ENCODE data around the gene CYB561.

CYB561 gene

GRCh38 chr17:63431939-63432804 is 13.9 kb downstream of the CYB561 start:
- no peak overlapping the region for H3K4me3 ChIP-seq (ENCODE audit: low read length in 2 of 2)

GRCh38 chr17:63431618-63431938 is 14.5 kb downstream of the CYB561 start:
- H3K4me3 ChIP-seq (ENCODE audit: low read length in 2 of 2) = no peak overlapping the region
- H3K4me1 ChIP-seq (ENCODE audit: control insufficient read depth, insufficient read depth, low read length) = peaks cover 15% of the 10 kb centered on the region

More at GRCh38 chr17:63431939-63432804, 13.9 kb downstream of the CYB561 start:
- peaks cover 0 to 4% of the 10 kb centered on the region in 2 donors for H3K36me3 ChIP-seq (ENCODE audit: control insufficient read depth in 2 of 2, insufficient read depth in 2 of 2, low read length in 2 of 2)
- no peak overlapping the region for H3K9ac ChIP-seq (ENCODE audit: low read length in 2 of 2)
- H3K4me1 ChIP-seq (ENCODE audit: control insufficient read depth, insufficient read depth, low read length) = peaks cover 15% of the 10 kb centered on the region
- H3K27me3 ChIP-seq (ENCODE audit: control insufficient read depth in 1 of 2, insufficient read depth in 2 of 2, low read length in 2 of 2) = peaks cover 0 to under 1% of the 10 kb centered on the region in 2 donors
- H3K27ac ChIP-seq (ENCODE audit: low read length) = no peak overlapping the region
- no peaks in the 10 kb centered on the region for H3K9me3 ChIP-seq (ENCODE audit: control insufficient read depth in 2 of 2, low read length in 2 of 2)

GRCh38 chr17:63430223-63430622 is 15.9 kb downstream of the CYB561 start:
- no peak overlapping the region for H3K4me3 ChIP-seq (ENCODE audit: low read length in 2 of 2)
- no peaks in the 10 kb centered on the region for H3K9me3 ChIP-seq (ENCODE audit: control insufficient read depth in 2 of 2, low read length in 2 of 2)
- peaks cover 0 to 2% of the 10 kb centered on the region in 2 donors for H3K27me3 ChIP-seq (ENCODE audit: control insufficient read depth in 1 of 2, insufficient read depth in 2 of 2, low read length in 2 of 2)
- H3K4me1 ChIP-seq (ENCODE audit: control insufficient read depth, insufficient read depth, low read length) = peaks cover 13% of the 10 kb centered on the region
- no peak overlapping the region for H3K27ac ChIP-seq (ENCODE audit: low read length)
- peaks cover 0 to 2% of the 10 kb centered on the region in 2 donors for H3K36me3 ChIP-seq (ENCODE audit: control insufficient read depth in 2 of 2, insufficient read depth in 2 of 2, low read length in 2 of 2)
- no peak overlapping the region for H3K9ac ChIP-seq (ENCODE audit: low read length in 2 of 2)

More at GRCh38 chr17:63431618-63431938, 14.5 kb downstream of the CYB561 start:
- Histone ChIP-seq H3K36me3 (ENCODE audit: control insufficient read depth in 2 of 2, insufficient read depth in 2 of 2, low read length in 2 of 2) (peaks cover 0 to 2% of the 10 kb centered on the region in 2 donors), H3K9ac (ENCODE audit: low read length in 2 of 2) (no peak overlapping the region), H3K27ac (ENCODE audit: low read length) (no peak overlapping the region), H3K27me3 (ENCODE audit: control insufficient read depth in 1 of 2, insufficient read depth in 2 of 2, low read length in 2 of 2) (no peaks in the 10 kb centered on the region), H3K9me3 (ENCODE audit: control insufficient read depth in 2 of 2, low read length in 2 of 2) (no peaks in the 10 kb centered on the region)

GRCh38 chr17:63429766-63430165 is 16.3 kb downstream of the CYB561 start:
- H3K9me3 ChIP-seq (ENCODE audit: control insufficient read depth in 2 of 2, low read length in 2 of 2) = no peaks in the 10 kb centered on the region
- H3K27me3 ChIP-seq (ENCODE audit: control insufficient read depth in 1 of 2, insufficient read depth in 2 of 2, low read length in 2 of 2) = peaks cover 0 to 2% of the 10 kb centered on the region in 2 donors
- H3K9ac ChIP-seq (ENCODE audit: low read length in 2 of 2) = no peak overlapping the region
- no peak overlapping the region for H3K4me3 ChIP-seq (ENCODE audit: low read length in 2 of 2)
- H3K4me1 ChIP-seq (ENCODE audit: control insufficient read depth, insufficient read depth, low read length) = peaks cover 10% of the 10 kb centered on the region
- H3K27ac ChIP-seq (ENCODE audit: low read length) = no peak overlapping the region
- peaks cover 0 to 2% of the 10 kb centered on the region in 2 donors for H3K36me3 ChIP-seq (ENCODE audit: control insufficient read depth in 2 of 2, insufficient read depth in 2 of 2, low read length in 2 of 2)

- Histone ChIP-seq H3K4me3 (ENCODE audit: low read length in 2 of 2) (no peak overlapping the region), H3K27me3 (ENCODE audit: control insufficient read depth in 1 of 2, insufficient read depth in 2 of 2, low read length in 2 of 2) (peaks cover 0 to 2% of the 10 kb centered on the region in 2 donors), H3K9me3 (ENCODE audit: control insufficient read depth in 2 of 2, low read length in 2 of 2) (no peaks in the 10 kb centered on the region), H3K9ac (ENCODE audit: low read length in 2 of 2) (no peak overlapping the region), H3K4me1 (ENCODE audit: control insufficient read depth, insufficient read depth, low read length) (peaks cover 4% of the 10 kb centered on the region), H3K27ac (ENCODE audit: low read length) (no peak overlapping the region), H3K36me3 (ENCODE audit: control insufficient read depth in 2 of 2, insufficient read depth in 2 of 2, low read length in 2 of 2) (peaks cover 0 to under 1% of the 10 kb centered on the region in 2 donors)
These were observed 19.2 kb downstream of the CYB561 start for GRCh38 chr17:63426917-63427308.

- Histone ChIP-seq H3K9me3 (ENCODE audit: control insufficient read depth in 2 of 2, low read length in 2 of 2) (no peaks in the 10 kb centered on the region), H3K27me3 (ENCODE audit: control insufficient read depth in 1 of 2, insufficient read depth in 2 of 2, low read length in 2 of 2) (peaks cover 0 to 2% of the 10 kb centered on the region in 2 donors), H3K9ac (ENCODE audit: low read length in 2 of 2) (no peak overlapping the region), H3K4me1 (ENCODE audit: control insufficient read depth, insufficient read depth, low read length) (peaks cover 4% of the 10 kb centered on the region), H3K4me3 (ENCODE audit: low read length in 2 of 2) (no peak overlapping the region), H3K36me3 (ENCODE audit: control insufficient read depth in 2 of 2, insufficient read depth in 2 of 2, low read length in 2 of 2) (peaks cover 0 to 2% of the 10 kb centered on the region in 2 donors), H3K27ac (ENCODE audit: low read length) (no peak overlapping the region)
These were observed 19.8 kb downstream of the CYB561 start for GRCh38 chr17:63426041-63426916.

- Histone ChIP-seq H3K27me3 (ENCODE audit: control insufficient read depth in 1 of 2, insufficient read depth in 2 of 2, low read length in 2 of 2) (peaks cover 0 to 2% of the 10 kb centered on the region in 2 donors), H3K27ac (ENCODE audit: low read length) (no peak overlapping the region), H3K4me1 (ENCODE audit: control insufficient read depth, insufficient read depth, low read length) (peaks cover 4% of the 10 kb centered on the region), H3K4me3 (ENCODE audit: low read length in 2 of 2) (no peak overlapping the region), H3K9ac (ENCODE audit: low read length in 2 of 2) (no peak overlapping the region), H3K9me3 (ENCODE audit: control insufficient read depth in 2 of 2, low read length in 2 of 2) (no peaks in the 10 kb centered on the region), H3K36me3 (ENCODE audit: control insufficient read depth in 2 of 2, insufficient read depth in 2 of 2, low read length in 2 of 2) (peaks cover 0 to 2% of the 10 kb centered on the region in 2 donors)
These were observed 20.6 kb downstream of the CYB561 start for GRCh38 chr17:63425483-63425882.

GRCh38 chr17:63423963-63424362 is 22.1 kb downstream of the CYB561 start:
- peaks cover 0 to 10% of the 10 kb centered on the region in 2 donors for H3K36me3 ChIP-seq (ENCODE audit: control insufficient read depth in 2 of 2, insufficient read depth in 2 of 2, low read length in 2 of 2)
- H3K9me3 ChIP-seq (ENCODE audit: control insufficient read depth in 2 of 2, low read length in 2 of 2) = no peaks in the 10 kb centered on the region
- peaks cover 0 to 2% of the 10 kb centered on the region in 2 donors for H3K27me3 ChIP-seq (ENCODE audit: control insufficient read depth in 1 of 2, insufficient read depth in 2 of 2, low read length in 2 of 2)
- H3K4me3 ChIP-seq (ENCODE audit: low read length in 2 of 2) = no peak overlapping the region
- H3K4me1 ChIP-seq (ENCODE audit: control insufficient read depth, insufficient read depth, low read length) = peaks cover 4% of the 10 kb centered on the region
- no peak overlapping the region for H3K9ac ChIP-seq (ENCODE audit: low read length in 2 of 2)
- H3K27ac ChIP-seq (ENCODE audit: low read length) = no peak overlapping the region

GRCh38 chr17:63423251-63423950 is 22.7 kb downstream of the CYB561 start:
- H3K27me3 ChIP-seq (ENCODE audit: control insufficient read depth in 1 of 2, insufficient read depth in 2 of 2, low read length in 2 of 2) = peaks cover 0 to 2% of the 10 kb centered on the region in 2 donors
- H3K4me1 ChIP-seq (ENCODE audit: control insufficient read depth, insufficient read depth, low read length) = peaks cover 4% of the 10 kb centered on the region
- peaks cover 0 to 11% of the 10 kb centered on the region in 2 donors for H3K36me3 ChIP-seq (ENCODE audit: control insufficient read depth in 2 of 2, insufficient read depth in 2 of 2, low read length in 2 of 2)
- H3K4me3 ChIP-seq (ENCODE audit: low read length in 2 of 2) = no peak overlapping the region
- H3K27ac ChIP-seq (ENCODE audit: low read length) = no peak overlapping the region
- no peaks in the 10 kb centered on the region for H3K9me3 ChIP-seq (ENCODE audit: control insufficient read depth in 2 of 2, low read length in 2 of 2)
- no peak overlapping the region for H3K9ac ChIP-seq (ENCODE audit: low read length in 2 of 2)

Data from stomach smooth muscle (tissue), 2 donors.